Caco-2 (cell line): ENCODE measurements around the gene PPP2R5C. TPM values are rescaled to one million over a fixed set of nuclear protein-coding genes. Genes with fewer than 3 reads are reported as not detected.

Experiments used
- BruUV-seq: library from RNA; stranded (reverse); fragments of 400-500 nt; replicated peaks from 2 replicates; lab custom pipeline; 2021; lab: Mats Ljungman, UMichigan
- CTCF ChIA-PET: fragments of 300-600 bp; sonication (Branson Sonifier 250); formaldehyde crosslinking; loops from one replicate; lab custom pipeline; 2022; ENCODE audit warnings: antibody characterized with exemption; lab: Charles Lee
- POLR2A ChIA-PET: fragments of 300-600 bp; sonication (Branson Sonifier 250); formaldehyde crosslinking; loops from one replicate; lab custom pipeline; 2022; ENCODE audit warnings: antibody characterized with exemption; lab: Charles Lee
- DNase-seq, 2 experiments: peaks; one replicate each; pipeline versions ENCODE4 v3.0.0 to v3.0.0-alpha.2; 2020 to 2022
- H3K27me3 ChIP-seq: replicated peaks from 2 replicates; pipeline ENCODE4 v1.6.0; 2011; ENCODE audit warnings: low read length; ENCODE audit not compliant: control insufficient read depth, insufficient read depth
- H3K36me3 ChIP-seq: 2 replicates; pipeline ENCODE4 v1.5.1; 2011; ENCODE audit warnings: low read length; ENCODE audit not compliant: control insufficient read depth, insufficient read depth
- H3K4me1 ChIP-seq: fragments of 250-450 bp; sonication (Bioruptor Pico); 2 replicates; pipeline ENCODE4 v1.5.1; 2020; ENCODE audit warnings: mild to moderate bottlenecking
- H3K4me3 ChIP-seq: 2 replicates; pipeline ENCODE4 v1.5.1; 2011; ENCODE audit warnings: low read depth, mild to moderate bottlenecking, control low read depth, low read length
- H3K9me3 ChIP-seq: fragments of 250-450 bp; sonication (Bioruptor Pico); 2 replicates; pipeline ENCODE4 v1.5.1; 2020; ENCODE audit warnings: mild to moderate bottlenecking, moderate library complexity
- H3K27ac Mint-ChIP-seq: one replicate; pipeline ENCODE4 v1.8.0; 2022; ENCODE audit warnings: mixed read lengths; ENCODE audit not compliant: unreplicated experiment
- H3K27me3 Mint-ChIP-seq: one replicate; pipeline ENCODE4 v1.8.0; 2022; ENCODE audit warnings: mixed read lengths; ENCODE audit not compliant: insufficient read depth, unreplicated experiment
- H3K36me3 Mint-ChIP-seq: one replicate; pipeline ENCODE4 v1.8.0; 2022; ENCODE audit warnings: mild to moderate bottlenecking, mixed read lengths; ENCODE audit not compliant: insufficient read depth, unreplicated experiment
- H3K4me1 Mint-ChIP-seq: one replicate; pipeline ENCODE4 v1.8.0; 2022; ENCODE audit warnings: low read depth, mixed read lengths; ENCODE audit not compliant: unreplicated experiment
- H3K4me3 Mint-ChIP-seq: one replicate; pipeline ENCODE4 v1.8.0; 2022; ENCODE audit warnings: mild to moderate bottlenecking, moderate library complexity, mixed read lengths; ENCODE audit not compliant: unreplicated experiment
- H3K9me3 Mint-ChIP-seq: one replicate; pipeline ENCODE4 v1.8.0; 2022; ENCODE audit warnings: mixed read lengths; ENCODE audit not compliant: unreplicated experiment
- intact Hi-C: fragments of 100-400 bp; cut with micrococcal nuclease; formaldehyde crosslinking; loops from one replicate; pipeline ENCODE4 v1.10.0; 2022; ENCODE audit not compliant: unreplicated experiment
- total RNA-seq: library from RNA; stranded (reverse); gene quantifications from 2 replicates; pipeline ENCODE4 v1.2.3, GENCODE V29; 2022
- TF ChIP-seq, protein P1 (sequence below), 2 experiments: fragments of 200-600 bp in 1 of 2; IDR thresholded peaks; 1 replicate in 1 of 2; 2 replicates in 1 of 2; pipeline versions ENCODE4 v1.5.1 to v1.8.0; 2011 to 2022; ENCODE audit warnings: antibody characterized with exemption in 1 of 2, control low read depth in 1 of 2, inconsistent platforms in 1 of 2, low read depth in 1 of 2, low read length in 1 of 2, mild to moderate bottlenecking in 1 of 2, moderate library complexity in 1 of 2; ENCODE audit not compliant: insufficient read depth in 1 of 2, severe bottlenecking in 1 of 2, unreplicated experiment in 1 of 2

PPP2R5C gene
- total RNA-seq, 1 experiment from 2014 or later = 97.5 TPM

DNA sequence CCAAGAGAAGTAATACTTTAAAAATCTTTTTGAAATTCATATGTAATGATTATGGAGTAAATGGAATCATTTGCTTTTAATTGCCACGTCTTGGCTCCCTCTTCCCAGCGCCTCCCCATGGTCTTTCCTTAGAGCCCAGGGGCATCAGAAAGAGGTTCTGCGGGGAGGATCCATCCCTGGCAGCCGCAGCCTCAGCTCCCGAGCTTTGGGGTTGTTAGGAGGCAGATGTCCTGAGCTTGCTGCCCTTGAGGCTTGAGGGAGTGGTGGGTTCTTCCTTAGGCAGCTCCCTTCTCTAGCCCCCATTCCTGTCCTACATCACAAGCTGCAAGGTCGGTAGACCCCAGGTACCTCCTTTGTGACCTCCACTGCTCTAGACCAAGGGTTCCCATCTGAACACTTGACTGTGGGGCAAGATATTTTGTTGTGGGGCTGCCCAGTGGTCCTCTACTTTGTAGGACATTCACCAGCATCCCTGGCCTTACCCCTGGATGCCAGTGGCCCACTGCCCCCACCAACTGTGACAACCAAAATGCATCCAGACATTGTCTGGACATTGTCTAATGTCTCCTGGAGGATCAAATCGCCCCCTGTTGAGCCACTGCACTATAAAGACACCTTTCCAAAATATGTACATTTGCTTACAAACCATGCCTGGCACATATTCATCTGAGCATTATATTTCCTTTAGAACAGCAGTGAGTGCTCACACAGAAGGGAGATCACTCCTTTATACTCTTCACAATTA lies 6.3 kb downstream of the PPP2R5C start:
- no peaks in the 10 kb centered on the region for H3K27me3 ChIP-seq
- Mint-ChIP-seq H3K9me3 (no peaks in the 10 kb centered on the region), H3K4me1 (no peaks in the 10 kb centered on the region), H3K36me3 (peaks cover 9% of the 10 kb centered on the region), H3K4me3 (no peak overlapping the region), H3K27me3 (no peaks in the 10 kb centered on the region), H3K27ac (no peak overlapping the region)
- ChIA-PET CTCF (no interaction called here), POLR2A (no interaction called here)
- intact Hi-C loops = no loop called here
- H3K36me3 ChIP-seq = no peaks in the 10 kb centered on the region
- H3K4me3 ChIP-seq = no peak overlapping the region
- no peak for DNase-seq
- BruUV-seq = no TSS peak
- no peaks in the 10 kb centered on the region for H3K9me3 ChIP-seq
- H3K4me1 ChIP-seq = 0 out of 2 replicates have a peak, but pooled peaks cover under 1% of the 10 kb centered on the region
- TF ChIP-seq, protein P1, sequence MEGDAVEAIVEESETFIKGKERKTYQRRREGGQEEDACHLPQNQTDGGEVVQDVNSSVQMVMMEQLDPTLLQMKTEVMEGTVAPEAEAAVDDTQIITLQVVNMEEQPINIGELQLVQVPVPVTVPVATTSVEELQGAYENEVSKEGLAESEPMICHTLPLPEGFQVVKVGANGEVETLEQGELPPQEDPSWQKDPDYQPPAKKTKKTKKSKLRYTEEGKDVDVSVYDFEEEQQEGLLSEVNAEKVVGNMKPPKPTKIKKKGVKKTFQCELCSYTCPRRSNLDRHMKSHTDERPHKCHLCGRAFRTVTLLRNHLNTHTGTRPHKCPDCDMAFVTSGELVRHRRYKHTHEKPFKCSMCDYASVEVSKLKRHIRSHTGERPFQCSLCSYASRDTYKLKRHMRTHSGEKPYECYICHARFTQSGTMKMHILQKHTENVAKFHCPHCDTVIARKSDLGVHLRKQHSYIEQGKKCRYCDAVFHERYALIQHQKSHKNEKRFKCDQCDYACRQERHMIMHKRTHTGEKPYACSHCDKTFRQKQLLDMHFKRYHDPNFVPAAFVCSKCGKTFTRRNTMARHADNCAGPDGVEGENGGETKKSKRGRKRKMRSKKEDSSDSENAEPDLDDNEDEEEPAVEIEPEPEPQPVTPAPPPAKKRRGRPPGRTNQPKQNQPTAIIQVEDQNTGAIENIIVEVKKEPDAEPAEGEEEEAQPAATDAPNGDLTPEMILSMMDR (IDR thresholded peaks at IDR 0.05; ENCODE audit: insufficient read depth in 1 of 2, low read depth in 1 of 2, low read length in 1 of 2, severe bottlenecking in 1 of 2, unreplicated experiment in 1 of 2) = no peak

DNA sequence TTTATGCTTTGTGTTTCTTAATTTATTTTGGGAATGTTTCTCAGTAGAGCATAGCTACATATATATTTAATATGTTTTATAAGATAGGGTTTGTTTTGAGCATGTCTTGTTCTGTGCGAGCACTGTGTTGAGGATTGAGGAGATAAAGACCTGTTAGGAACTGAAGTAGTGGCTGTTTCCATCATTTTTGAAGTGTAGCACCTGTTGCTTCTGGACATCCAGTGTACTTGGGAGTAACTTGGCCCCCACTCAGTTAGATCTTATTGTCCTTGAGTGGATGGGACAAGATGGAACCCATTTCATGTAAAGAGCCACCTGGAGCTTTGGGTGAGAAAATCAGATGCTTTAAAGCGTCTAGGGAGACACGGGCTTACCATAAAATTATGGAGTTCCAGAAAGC lies 8.7 kb downstream of the PPP2R5C start:
- H3K4me1 ChIP-seq = no peaks in the 10 kb centered on the region
- no peaks in the 10 kb centered on the region for H3K27me3 Mint-ChIP-seq
- H3K4me3 Mint-ChIP-seq = no peak overlapping the region
- ChIA-PET POLR2A (no interaction called here), CTCF (interaction anchor here (2.0 to 2.4 kb wide), 3 partner anchors 10 to 63 kb away, joined by 11 to 17 read pairs (median 13); no protein-coding TSS in a partner anchor)
- peaks cover 9% of the 10 kb centered on the region for H3K36me3 Mint-ChIP-seq
- H3K27me3 ChIP-seq = no peaks in the 10 kb centered on the region
- no peaks in the 10 kb centered on the region for H3K4me1 Mint-ChIP-seq
- H3K27ac Mint-ChIP-seq = no peak overlapping the region
- BruUV-seq = no TSS peak
- intact Hi-C loops = loop anchor here (2.0 to 5.0 kb wide), 2 partner anchors 72 to 121 kb away; no protein-coding TSS in a partner anchor
- TF ChIP-seq, protein P1 (IDR thresholded peaks at IDR 0.05; ENCODE audit: insufficient read depth in 1 of 2, low read depth in 1 of 2, low read length in 1 of 2, severe bottlenecking in 1 of 2, unreplicated experiment in 1 of 2) = no peak
- H3K9me3 ChIP-seq = no peaks in the 10 kb centered on the region
- no peak overlapping the region for H3K4me3 ChIP-seq
- no peaks in the 10 kb centered on the region for H3K36me3 ChIP-seq
- H3K9me3 Mint-ChIP-seq = no peaks in the 10 kb centered on the region
- no peak for DNase-seq

GRCh38 chr14:101772770-101773169 lies 11.3 kb downstream of the PPP2R5C start:
- H3K27me3 ChIP-seq = no peaks in the 10 kb centered on the region
- intact Hi-C loops = loop anchor here (5.0 kb wide), 1 partner anchor 70 kb away; no protein-coding TSS in a partner anchor
- H3K4me1 ChIP-seq = no peaks in the 10 kb centered on the region
- no peaks in the 10 kb centered on the region for H3K27me3 Mint-ChIP-seq
- BruUV-seq = no TSS peak
- H3K4me3 ChIP-seq = no peak overlapping the region
- POLR2A ChIA-PET = no interaction called here
- TF ChIP-seq, protein P1 (IDR thresholded peaks at IDR 0.05; ENCODE audit: insufficient read depth in 1 of 2, low read depth in 1 of 2, low read length in 1 of 2, severe bottlenecking in 1 of 2, unreplicated experiment in 1 of 2) = no peak
- CTCF ChIA-PET = no interaction called here
- H3K4me1 Mint-ChIP-seq = no peaks in the 10 kb centered on the region
- DNase-seq = no peak
- H3K36me3 Mint-ChIP-seq = no peaks in the 10 kb centered on the region
- no peaks in the 10 kb centered on the region for H3K9me3 Mint-ChIP-seq
- no peak overlapping the region for H3K27ac Mint-ChIP-seq
- no peaks in the 10 kb centered on the region for H3K36me3 ChIP-seq
- H3K4me3 Mint-ChIP-seq = no peak overlapping the region
- no peaks in the 10 kb centered on the region for H3K9me3 ChIP-seq
